ENCODE measurements around the gene SF1. TPM values are rescaled to one million over a fixed set of nuclear protein-coding genes. Genes with fewer than 3 reads are reported as not detected.

SF1 gene
- total RNA-seq, 1 donor from 2014 or later: 533 TPM

DNA sequence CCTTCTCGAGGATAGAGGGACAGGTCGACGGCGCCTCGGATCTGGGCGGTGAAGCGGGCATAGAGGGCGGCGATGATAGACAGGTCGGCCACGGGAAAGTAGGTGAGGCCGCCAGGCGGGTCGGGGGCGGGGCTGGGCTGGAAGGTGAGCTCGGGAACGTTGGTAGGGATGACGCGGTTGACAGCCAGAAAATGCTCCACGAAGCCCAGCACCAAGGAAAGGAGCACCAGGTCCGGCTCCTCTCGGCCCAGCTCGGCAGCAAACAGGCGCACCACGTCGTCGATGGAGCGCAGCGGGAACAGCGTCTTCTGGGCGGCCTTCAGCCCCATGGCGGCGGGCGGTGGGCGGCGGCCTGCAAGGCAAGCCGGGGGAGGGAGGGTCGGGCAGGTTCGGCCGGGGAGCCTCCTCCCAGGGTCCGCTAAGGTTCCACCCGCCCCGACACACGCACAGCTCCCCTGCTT, 31.5 kb upstream of the SF1 start:
- DNase-seq (ENCODE audit: low spot score in 2 of 2, unreplicated experiment in 2 of 2): no peak
- H3K9me3 Mint-ChIP-seq: no peaks in the 10 kb centered on the region

DNA sequence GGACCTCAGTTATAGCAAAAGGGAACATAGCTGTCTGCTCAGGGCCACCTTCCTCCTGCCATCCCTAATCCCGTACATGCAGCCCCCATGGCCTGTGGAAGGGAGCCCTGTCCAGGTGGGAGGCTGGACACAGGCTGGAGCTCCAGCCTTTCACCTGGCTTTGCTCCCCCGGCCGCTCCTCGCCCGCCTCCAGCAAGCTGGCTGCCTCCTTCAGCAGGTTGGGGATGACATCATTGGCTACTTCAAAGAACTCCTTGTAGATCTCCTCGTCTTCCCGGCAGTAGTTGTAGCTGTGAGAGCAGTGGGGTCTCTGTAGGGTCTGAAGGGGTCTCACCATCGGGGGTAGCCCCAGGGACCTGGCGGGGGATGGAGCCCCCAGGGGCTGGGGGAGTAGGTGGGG, 27.1 kb upstream of the SF1 start:
- no peak overlapping the region for H3K27ac Mint-ChIP-seq
- H3K27me3 Mint-ChIP-seq (ENCODE audit: low read depth): no peaks in the 10 kb centered on the region
- no peak for DNase-seq (ENCODE audit: low spot score in 2 of 2, unreplicated experiment in 2 of 2)
- peaks cover 19% of the 10 kb centered on the region for H3K4me1 Mint-ChIP-seq
- peaks cover 13% of the 10 kb centered on the region for H3K36me3 Mint-ChIP-seq
- TF ChIP-seq, protein P1, sequence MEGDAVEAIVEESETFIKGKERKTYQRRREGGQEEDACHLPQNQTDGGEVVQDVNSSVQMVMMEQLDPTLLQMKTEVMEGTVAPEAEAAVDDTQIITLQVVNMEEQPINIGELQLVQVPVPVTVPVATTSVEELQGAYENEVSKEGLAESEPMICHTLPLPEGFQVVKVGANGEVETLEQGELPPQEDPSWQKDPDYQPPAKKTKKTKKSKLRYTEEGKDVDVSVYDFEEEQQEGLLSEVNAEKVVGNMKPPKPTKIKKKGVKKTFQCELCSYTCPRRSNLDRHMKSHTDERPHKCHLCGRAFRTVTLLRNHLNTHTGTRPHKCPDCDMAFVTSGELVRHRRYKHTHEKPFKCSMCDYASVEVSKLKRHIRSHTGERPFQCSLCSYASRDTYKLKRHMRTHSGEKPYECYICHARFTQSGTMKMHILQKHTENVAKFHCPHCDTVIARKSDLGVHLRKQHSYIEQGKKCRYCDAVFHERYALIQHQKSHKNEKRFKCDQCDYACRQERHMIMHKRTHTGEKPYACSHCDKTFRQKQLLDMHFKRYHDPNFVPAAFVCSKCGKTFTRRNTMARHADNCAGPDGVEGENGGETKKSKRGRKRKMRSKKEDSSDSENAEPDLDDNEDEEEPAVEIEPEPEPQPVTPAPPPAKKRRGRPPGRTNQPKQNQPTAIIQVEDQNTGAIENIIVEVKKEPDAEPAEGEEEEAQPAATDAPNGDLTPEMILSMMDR (IDR thresholded peaks at IDR 0.05; ENCODE audit: unreplicated experiment): no peak
- no peak overlapping the region for H3K4me3 Mint-ChIP-seq
- no peaks in the 10 kb centered on the region for H3K9me3 Mint-ChIP-seq

More for the DNA sequence above, 31.5 kb upstream of the SF1 start:
- TF ChIP-seq, protein P1 (IDR thresholded peaks at IDR 0.05; ENCODE audit: unreplicated experiment): no peak
- Mint-ChIP-seq H3K4me3 (peak overlapping the region; percentile 95), H3K27me3 (ENCODE audit: low read depth) (no peaks in the 10 kb centered on the region), H3K4me1 (peaks cover 10% of the 10 kb centered on the region), H3K36me3 (peaks cover 13% of the 10 kb centered on the region), H3K27ac (peak overlapping the region; percentile 95)

DNA sequence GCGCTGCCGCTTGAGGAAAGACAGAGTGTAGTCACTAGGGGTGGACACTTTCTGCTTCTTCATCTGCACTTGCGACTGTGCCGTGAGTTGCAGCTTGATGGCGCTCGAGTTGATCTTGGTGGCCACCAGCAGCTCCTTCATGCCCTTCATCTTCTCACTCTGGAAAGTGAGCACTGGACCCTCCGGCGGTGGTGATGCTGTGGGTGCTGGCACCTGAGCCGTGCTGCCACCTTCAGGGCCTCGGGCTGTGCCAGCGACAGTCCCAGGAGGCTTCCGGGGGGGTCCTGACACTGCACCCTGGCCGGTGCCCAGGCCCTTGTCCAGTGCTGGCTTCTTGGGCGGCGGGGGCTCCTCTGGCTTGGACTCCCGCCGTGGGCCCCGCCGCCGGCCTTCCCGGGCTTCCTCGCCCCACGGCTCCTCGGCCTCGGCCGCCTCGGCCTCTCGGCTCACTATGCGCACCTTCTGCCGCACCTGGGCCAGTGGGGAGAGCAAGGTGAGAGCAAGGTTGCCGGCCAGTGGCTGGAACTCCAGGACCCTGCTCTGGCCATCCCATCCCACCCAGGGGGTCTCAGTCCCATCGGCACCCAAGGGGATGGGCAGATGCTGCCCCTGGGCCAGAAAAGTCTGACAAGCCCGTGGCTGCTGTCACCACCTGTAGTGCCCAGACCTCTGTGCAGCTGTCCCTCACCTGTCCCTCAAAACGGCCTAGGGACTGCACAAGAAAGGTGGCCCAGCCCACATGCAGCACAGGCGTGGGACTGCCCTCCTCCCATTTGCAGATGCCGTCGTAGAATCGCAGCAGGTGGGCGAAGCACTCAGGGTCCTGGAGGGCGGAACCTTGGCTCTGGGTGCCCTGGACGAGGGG, 26.2 kb upstream of the SF1 start:
- DNase-seq (ENCODE audit: low spot score in 2 of 2, unreplicated experiment in 2 of 2): no peak
- H3K4me3 Mint-ChIP-seq: peak overlapping the region; percentile 88
- peaks cover 13% of the 10 kb centered on the region for H3K36me3 Mint-ChIP-seq
- TF ChIP-seq, protein P1 (IDR thresholded peaks at IDR 0.05; ENCODE audit: unreplicated experiment): no peak
- H3K9me3 Mint-ChIP-seq: no peaks in the 10 kb centered on the region
- peaks cover 15% of the 10 kb centered on the region for H3K4me1 Mint-ChIP-seq
- H3K27ac Mint-ChIP-seq: no peak overlapping the region
- no peaks in the 10 kb centered on the region for H3K27me3 Mint-ChIP-seq (ENCODE audit: low read depth)

DNA sequence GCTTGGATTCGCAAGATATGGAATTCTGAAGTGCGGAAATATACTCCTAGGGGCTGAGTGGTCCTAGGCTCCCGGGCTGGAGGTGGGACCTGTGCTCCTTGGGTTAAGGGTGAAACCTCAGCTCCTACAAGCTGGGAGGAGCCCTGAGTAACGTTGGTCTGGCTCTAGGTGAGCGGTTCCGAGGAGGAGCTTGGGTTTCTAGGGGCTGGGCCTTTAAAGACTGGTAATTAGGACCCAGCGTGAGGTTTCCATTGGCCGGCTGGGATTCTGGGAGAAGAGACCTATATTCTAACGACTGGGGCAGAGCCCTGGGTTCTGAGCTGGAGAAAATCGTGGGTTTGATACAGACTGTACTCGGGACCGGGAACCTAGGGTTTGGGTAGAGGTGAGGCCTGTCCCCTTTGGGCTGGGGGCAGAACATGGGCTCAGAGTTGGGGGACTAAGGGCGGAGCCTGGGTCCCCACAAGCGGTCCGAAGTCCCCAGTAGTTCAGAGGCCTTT, 25.6 kb upstream of the SF1 start:
- H3K9me3 Mint-ChIP-seq: no peaks in the 10 kb centered on the region
- TF ChIP-seq, protein P1 (IDR thresholded peaks at IDR 0.05; ENCODE audit: unreplicated experiment): no peak
- H3K27ac Mint-ChIP-seq: peak overlapping the region; percentile 97
- peaks cover 13% of the 10 kb centered on the region for H3K36me3 Mint-ChIP-seq
- H3K27me3 Mint-ChIP-seq (ENCODE audit: low read depth): no peaks in the 10 kb centered on the region
- no peak for DNase-seq (ENCODE audit: low spot score in 2 of 2, unreplicated experiment in 2 of 2)
- peaks cover 10% of the 10 kb centered on the region for H3K4me1 Mint-ChIP-seq
- H3K4me3 Mint-ChIP-seq: peak overlapping the region; percentile 88

DNA sequence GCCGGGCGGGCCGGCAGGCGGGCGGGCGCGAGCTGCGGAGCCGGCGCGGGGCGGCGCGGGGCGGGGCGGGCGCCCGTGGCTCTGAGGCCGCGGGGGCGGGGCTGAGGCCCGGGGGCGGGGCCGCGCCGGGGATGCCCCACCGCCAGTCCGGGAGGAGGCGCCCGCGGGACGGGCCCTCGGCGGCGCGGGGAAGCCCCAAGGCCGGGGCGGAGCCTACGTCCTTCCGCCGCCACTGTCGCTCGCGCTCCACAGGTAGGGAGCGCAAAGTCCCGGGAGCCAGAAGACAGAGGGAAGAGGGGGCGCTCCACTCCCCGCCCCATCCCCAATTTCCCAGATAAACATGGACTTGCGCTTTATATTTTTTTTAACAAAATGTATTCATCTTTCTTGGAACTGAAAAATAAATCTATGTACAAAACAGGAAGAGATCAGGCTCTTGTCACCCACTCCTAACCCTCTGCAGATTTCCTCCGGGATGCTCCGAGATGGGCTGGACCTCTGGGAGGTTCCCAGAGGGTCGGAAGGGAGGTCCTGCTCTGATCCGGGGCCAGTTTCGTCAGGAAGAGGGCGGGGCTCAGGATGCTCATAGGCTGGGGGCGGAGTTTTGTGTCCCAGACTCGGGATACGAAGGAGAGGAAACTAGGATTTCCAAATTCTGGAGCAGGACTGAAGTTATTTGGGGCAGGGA, 25.0 kb upstream of the SF1 start, which contains the start of gene MAP4K2:
MAP4K2 (minus strand) TSS at position 57 of the 688 bp plus-strand sequence. CDS start 65 bp downstream, outside the sequence.
- DNase-seq (ENCODE audit: low spot score in 2 of 2, unreplicated experiment in 2 of 2): peak; percentile 87 to 91
- peaks cover 10% of the 10 kb centered on the region for H3K4me1 Mint-ChIP-seq
- peak within 1 kb of the TSS; percentile 88 for H3K4me3 Mint-ChIP-seq
- peaks cover 13% of the 10 kb centered on the region for H3K36me3 Mint-ChIP-seq
- TF ChIP-seq, protein P1 (IDR thresholded peaks at IDR 0.05; ENCODE audit: unreplicated experiment): no peak
- H3K27me3 Mint-ChIP-seq (ENCODE audit: low read depth): no peaks in the 10 kb centered on the region
- H3K27ac Mint-ChIP-seq: peak within 1 kb of the TSS; percentile 97
- no peaks in the 10 kb centered on the region for H3K9me3 Mint-ChIP-seq
